IMR-90 (cell line): ENCODE results near the gene IL24. TPM values are rescaled to one million over a fixed set of nuclear protein-coding genes. Genes with fewer than 3 reads are reported as not detected.

Experiments used
- ATAC-seq: fragments of 200-7000 bp; cut with Tn5 transposase; 2 replicates; pipeline ENCODE4 v1.9.1; 2020; ENCODE audit warnings: low read depth, mild to moderate bottlenecking, moderate library complexity
- BruUV-seq: library from RNA; stranded (reverse); fragments of 400-500 nt; replicated peaks from 2 replicates; lab custom pipeline; 2021; lab: Mats Ljungman, UMichigan
- CTCF ChIA-PET: fragments of 300-600 bp; formaldehyde crosslinking; extraction: SDS; loops from one replicate; lab custom pipeline; 2021; ENCODE audit warnings: antibody characterized with exemption; lab: Yijun Ruan, JAX
- POLR2A ChIA-PET: fragments of 300-600 bp; sonication (Branson Sonifier 250); formaldehyde crosslinking; loops from one replicate; lab custom pipeline; 2022; ENCODE audit warnings: antibody characterized with exemption; ENCODE audit not compliant: unreplicated experiment; lab: Charles Lee
- DNase-seq: peaks from one replicate; pipeline ENCODE4 v3.0.0; 2013
- H2AFZ ChIP-seq: replicated peaks from 2 replicates; pipeline ENCODE3; 2013; ENCODE audit warnings: low read length, mild to moderate bottlenecking; ENCODE audit not compliant: poor library complexity
- H2AK5ac ChIP-seq: 2 replicates; pipeline ENCODE4 v1.6.1; 2013; ENCODE audit warnings: low read depth, low read length, inconsistent platforms
- H2AK9ac ChIP-seq: replicated peaks from 2 replicates; pipeline ENCODE3; 2013; ENCODE audit warnings: mild to moderate bottlenecking, low read depth, low read length, moderate library complexity; ENCODE audit not compliant: poor library complexity
- H2BK120ac ChIP-seq: 2 replicates; pipeline ENCODE4 v1.6.1; 2013; ENCODE audit warnings: low read depth, low read length, inconsistent platforms
- H2BK15ac ChIP-seq: 3 replicates; pipeline ENCODE4 v1.6.1; 2013; ENCODE audit warnings: low read depth, low read length, inconsistent platforms
- H2BK20ac ChIP-seq: 2 replicates; pipeline ENCODE4 v1.6.1; 2013; ENCODE audit warnings: low read depth, mild to moderate bottlenecking, inconsistent platforms, low read length, moderate library complexity
- H2BK5ac ChIP-seq: 2 replicates; pipeline ENCODE4 v1.6.1; 2013; ENCODE audit warnings: mild to moderate bottlenecking, low read depth, low read length, inconsistent platforms; ENCODE audit not compliant: poor library complexity, severe bottlenecking
- H3K14ac ChIP-seq: replicated peaks from 2 replicates; pipeline ENCODE4 v1.6.1; 2013; ENCODE audit warnings: low read depth, low read length, inconsistent platforms
- H3K18ac ChIP-seq: 2 replicates; pipeline ENCODE4 v1.6.1; 2013; ENCODE audit warnings: low read depth, low read length, control low read depth
- H3K23ac ChIP-seq: 2 replicates; pipeline ENCODE4 v1.6.1; 2013; ENCODE audit warnings: low read depth, low read length, inconsistent platforms
- H3K27ac ChIP-seq: 2 replicates; pipeline ENCODE4 v1.5.1; 2013; ENCODE audit warnings: mild to moderate bottlenecking, control low read depth, low read length; ENCODE audit not compliant: insufficient read depth
- H3K27me3 ChIP-seq: 2 replicates; pipeline ENCODE4 v1.6.1; 2013; ENCODE audit warnings: low read length; ENCODE audit not compliant: control insufficient read depth, insufficient read depth
- H3K36me3 ChIP-seq: 2 replicates; pipeline ENCODE4 v1.6.1; 2013; ENCODE audit warnings: low read length, mixed read lengths; ENCODE audit not compliant: control insufficient read depth, insufficient read depth
- H3K4ac ChIP-seq: 2 replicates; pipeline ENCODE4 v1.6.1; 2013; ENCODE audit warnings: low read depth, low read length, inconsistent platforms
- H3K4me1 ChIP-seq: 2 replicates; pipeline ENCODE4 v1.6.1; 2013; ENCODE audit warnings: low read length, mixed read lengths; ENCODE audit not compliant: control insufficient read depth, insufficient read depth
- H3K4me2 ChIP-seq: 2 replicates; pipeline ENCODE4 v1.6.1; 2013; ENCODE audit warnings: low read depth, mild to moderate bottlenecking, control low read depth, low read length, moderate library complexity
- H3K4me3 ChIP-seq: 2 replicates; pipeline ENCODE4 v1.5.1; 2013; ENCODE audit warnings: low read depth, mild to moderate bottlenecking, control low read depth, low read length, moderate library complexity; ENCODE audit not compliant: insufficient read depth
- H3K56ac ChIP-seq: 2 replicates; pipeline ENCODE4 v1.6.1; 2013; ENCODE audit warnings: low read length, inconsistent platforms; ENCODE audit not compliant: insufficient read depth; ENCODE audit errors: extremely low read depth
- H3K79me1 ChIP-seq, 2 experiments: 2 replicates each; pipeline ENCODE4 v1.6.1; 2013; ENCODE audit warnings: low read length in 2 of 2, inconsistent platforms in 1 of 2, low read depth in 1 of 2
- H3K9ac ChIP-seq: 2 replicates; pipeline ENCODE4 v1.6.1; 2013; ENCODE audit warnings: low read depth, low read length, control low read depth
- H3K9me1 ChIP-seq: 2 replicates; pipeline ENCODE4 v1.6.1; 2013; ENCODE audit warnings: low read length, inconsistent platforms; ENCODE audit not compliant: insufficient read depth
- H3K9me3 ChIP-seq: 2 replicates; pipeline ENCODE4 v1.6.1; 2013; ENCODE audit warnings: low read length; ENCODE audit not compliant: control insufficient read depth, insufficient read depth
- H4K20me1 ChIP-seq: 2 replicates; pipeline ENCODE4 v1.6.1; 2013; ENCODE audit warnings: low read length, inconsistent platforms; ENCODE audit not compliant: insufficient read depth
- H4K5ac ChIP-seq: 2 replicates; pipeline ENCODE4 v1.6.1; 2013; ENCODE audit warnings: mild to moderate bottlenecking, low read depth, low read length, control low read depth
- H4K8ac ChIP-seq, 2 experiments: 2 replicates each; pipeline ENCODE4 v1.6.1; 2013; ENCODE audit warnings: low read depth in 2 of 2, low read length in 2 of 2, control low read depth in 1 of 2, inconsistent platforms in 1 of 2
- H4K91ac ChIP-seq: 2 replicates; pipeline ENCODE4 v1.6.1; 2013; ENCODE audit warnings: low read depth, low read length, inconsistent platforms; ENCODE audit not compliant: insufficient read depth
- FOS ChIP-seq: fragments of 150-350 bp; IDR thresholded peaks from 2 replicates; pipeline ENCODE4 v1.6.1; 2016; ENCODE audit warnings: low read depth, low read length
- MAFK ChIP-seq: IDR thresholded peaks from 2 replicates; pipeline ENCODE4 v1.6.1; 2012; ENCODE audit warnings: low read depth, low read length, improper control_type of control experiment
- MAZ ChIP-seq: IDR thresholded peaks from 2 replicates; pipeline ENCODE4 v1.6.1; 2012; ENCODE audit warnings: low read depth, mild to moderate bottlenecking, low read length, improper control_type of control experiment, moderate library complexity, borderline replicate concordance
- NFE2L2 ChIP-seq: fragments of 150-350 bp; IDR thresholded peaks from 2 replicates; pipeline ENCODE4 v1.6.1; 2016; ENCODE audit warnings: low read depth, mild to moderate bottlenecking, low read length
- RAD21 ChIP-seq: IDR thresholded peaks from 2 replicates; pipeline ENCODE4 v1.6.1; 2012; ENCODE audit warnings: low read length, improper control_type of control experiment
- RCOR1 ChIP-seq: IDR thresholded peaks from 2 replicates; pipeline ENCODE4 v1.6.1; 2012; ENCODE audit warnings: mild to moderate bottlenecking, low read length, improper control_type of control experiment; ENCODE audit not compliant: insufficient replicate concordance
- RFX5 ChIP-seq: IDR thresholded peaks from 2 replicates; pipeline ENCODE4 v1.8.0; 2012; ENCODE audit warnings: low read depth, mild to moderate bottlenecking, low read length, moderate library complexity
- SMC3 ChIP-seq: fragments of 150-350 bp; IDR thresholded peaks from 2 replicates; pipeline ENCODE4 v1.6.1; 2016; ENCODE audit warnings: low read depth, mild to moderate bottlenecking, antibody characterized with exemption, low read length, moderate library complexity
- WGBS, 2 experiments: methylation state at CpG; one replicate each; pipeline versions ENCODE4 v1.1.5 to v1.1.7; 2013; ENCODE audit warnings: missing lambda C conversion rate in 2 of 2; ENCODE audit not compliant: insufficient read length in 1 of 2; ENCODE audit errors: extremely low coverage in 2 of 2; 5-methylcytosine and 5-hydroxymethylcytosine counted together
- dilution Hi-C: fragments of 300-500 bp; cut with HindIII; formaldehyde crosslinking; loops from one replicate; pipeline ENCODE4 v1.14.3; 2018; ENCODE audit warnings: low sequenced_read_pairs; ENCODE audit not compliant: unreplicated experiment
- in situ Hi-C: fragments of 300-500 bp; cut with MboI; formaldehyde crosslinking; loops from 3 replicates; pipeline ENCODE4 v1.14.3; 2019; ENCODE audit warnings: low sequenced_read_pairs, inconsistent platforms, mixed read lengths
- intact Hi-C: fragments of 100-400 bp; cut with micrococcal nuclease; formaldehyde crosslinking; loops from 2 replicates; pipeline ENCODE4 v1.10.0; 2022
- polyA plus RNA-seq, 3 experiments: library from polyadenylated mRNA; depleted of rRNA; stranded (reverse); fragments of >200 nt; gene quantifications; 2 replicates each; pipeline ENCODE4 v1.2.3, GENCODE V29; 2012; ENCODE audit warnings: low replicate concordance in 1 of 3
- total RNA-seq: library from RNA; depleted of rRNA; stranded (reverse); fragments of >200 nt; gene quantifications from 2 replicates; pipeline ENCODE4 v1.2.3, GENCODE V29; 2012
- TF ChIP-seq, protein P1 (sequence below): fragments of 150-350 bp; IDR thresholded peaks from 2 replicates; pipeline ENCODE4 v1.6.1; 2016; ENCODE audit warnings: low read depth, mild to moderate bottlenecking, low read length, moderate library complexity, borderline replicate concordance
- TF ChIP-seq, protein P2 (sequence below): conservative IDR thresholded peaks from 2 replicates; pipeline ENCODE4 v1.5.1; 2012; ENCODE audit warnings: mild to moderate bottlenecking, low read depth, low read length, improper control_type of control experiment

Gene IL24
- total and polyA plus RNA-seq, 2 of the 4 experiments (the other 2 are of a cell fraction), result 0.12 to 0.18 TPM

DNA sequence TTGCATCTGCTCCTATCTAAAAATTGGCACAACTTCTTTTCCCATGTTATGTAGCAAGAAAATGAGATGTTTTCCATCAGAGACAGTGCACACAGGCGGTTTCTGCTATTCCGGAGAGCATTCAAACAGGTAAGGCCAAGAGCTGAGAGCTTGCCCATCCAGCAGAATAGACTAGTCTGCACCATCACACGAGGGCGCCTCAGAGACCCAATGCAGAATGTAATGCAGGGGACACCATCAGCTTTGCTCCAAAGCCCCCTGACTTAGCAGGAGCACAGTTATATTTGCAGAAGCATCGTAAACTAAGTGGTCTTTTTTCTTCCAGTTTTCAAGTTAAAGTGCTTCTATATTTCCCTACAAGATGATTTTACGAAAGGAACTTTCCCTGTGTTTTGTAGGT lies 4.7 kb downstream of the IL24 start:
- Histone ChIP-seq H3K27ac (no peak overlapping the region), H3K4ac (no peak overlapping the region), H2BK20ac (no peak overlapping the region), H2BK120ac (no peak overlapping the region), H4K5ac (no peak overlapping the region), H2BK5ac (no peak overlapping the region), H2AFZ (no peak overlapping the region), H3K23ac (no peak overlapping the region), H3K4me1 (peaks cover 18% of the 10 kb centered on the region), H3K56ac (no peak overlapping the region), H3K9ac (no peak overlapping the region), H3K4me2 (no peak overlapping the region), H3K14ac (no peak overlapping the region), H2BK15ac (no peak overlapping the region), H3K79me1 (peaks cover 0 to 21% of the 10 kb centered on the region in 2 experiments; a peak in 2 of 4 replicates), H3K27me3 (no peaks in the 10 kb centered on the region), H4K91ac (no peak overlapping the region), H3K9me1 (peaks cover 22% of the 10 kb centered on the region), H4K8ac (no peak overlapping the region), H3K4me3 (no peak overlapping the region), H4K20me1 (no peaks in the 10 kb centered on the region), H3K18ac (no peak overlapping the region), H3K9me3 (no peaks in the 10 kb centered on the region), H3K36me3 (no peaks in the 10 kb centered on the region), H2AK5ac (no peak overlapping the region), H2AK9ac (no peak overlapping the region)
- TF ChIP-seq, protein P1, sequence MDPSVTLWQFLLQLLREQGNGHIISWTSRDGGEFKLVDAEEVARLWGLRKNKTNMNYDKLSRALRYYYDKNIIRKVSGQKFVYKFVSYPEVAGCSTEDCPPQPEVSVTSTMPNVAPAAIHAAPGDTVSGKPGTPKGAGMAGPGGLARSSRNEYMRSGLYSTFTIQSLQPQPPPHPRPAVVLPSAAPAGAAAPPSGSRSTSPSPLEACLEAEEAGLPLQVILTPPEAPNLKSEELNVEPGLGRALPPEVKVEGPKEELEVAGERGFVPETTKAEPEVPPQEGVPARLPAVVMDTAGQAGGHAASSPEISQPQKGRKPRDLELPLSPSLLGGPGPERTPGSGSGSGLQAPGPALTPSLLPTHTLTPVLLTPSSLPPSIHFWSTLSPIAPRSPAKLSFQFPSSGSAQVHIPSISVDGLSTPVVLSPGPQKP, result no peak
- TF ChIP-seq, protein P2, sequence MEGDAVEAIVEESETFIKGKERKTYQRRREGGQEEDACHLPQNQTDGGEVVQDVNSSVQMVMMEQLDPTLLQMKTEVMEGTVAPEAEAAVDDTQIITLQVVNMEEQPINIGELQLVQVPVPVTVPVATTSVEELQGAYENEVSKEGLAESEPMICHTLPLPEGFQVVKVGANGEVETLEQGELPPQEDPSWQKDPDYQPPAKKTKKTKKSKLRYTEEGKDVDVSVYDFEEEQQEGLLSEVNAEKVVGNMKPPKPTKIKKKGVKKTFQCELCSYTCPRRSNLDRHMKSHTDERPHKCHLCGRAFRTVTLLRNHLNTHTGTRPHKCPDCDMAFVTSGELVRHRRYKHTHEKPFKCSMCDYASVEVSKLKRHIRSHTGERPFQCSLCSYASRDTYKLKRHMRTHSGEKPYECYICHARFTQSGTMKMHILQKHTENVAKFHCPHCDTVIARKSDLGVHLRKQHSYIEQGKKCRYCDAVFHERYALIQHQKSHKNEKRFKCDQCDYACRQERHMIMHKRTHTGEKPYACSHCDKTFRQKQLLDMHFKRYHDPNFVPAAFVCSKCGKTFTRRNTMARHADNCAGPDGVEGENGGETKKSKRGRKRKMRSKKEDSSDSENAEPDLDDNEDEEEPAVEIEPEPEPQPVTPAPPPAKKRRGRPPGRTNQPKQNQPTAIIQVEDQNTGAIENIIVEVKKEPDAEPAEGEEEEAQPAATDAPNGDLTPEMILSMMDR, result no peak
- TF ChIP-seq NFE2L2, result no peak
- no peak for TF ChIP-seq RCOR1
- no peak for TF ChIP-seq FOS
- TF ChIP-seq RAD21, result no peak
- no peak for TF ChIP-seq SMC3
- no peak for TF ChIP-seq MAZ
- TF ChIP-seq RFX5, result no peak
- no peak for TF ChIP-seq MAFK
- ATAC-seq (no peak), DNase-seq (no peak)
- BruUV-seq, result no TSS peak
- POLR2A ChIA-PET, result no interaction called here
- dilution Hi-C loops (no loop called here), intact Hi-C loops (no loop called here), in situ Hi-C loops (no loop called here)
- 100% methylated on average over 2 of the region's 6 CpGs; no CpG with 5 or more reads in 1 of the 2 experiments for WGBS, 2 experiments
- CTCF ChIA-PET, result no interaction called here
